ENCODE data around the gene ROBO4.

Gene ROBO4

GRCh38 chr11:124897674-124898262, at the start of gene ROBO4:
ROBO4 (minus strand) TSS chr11:124897865; CDS start chr11:124897795, 70 bp downstream.
- no peak for DNase-seq (ENCODE audit: low spot score)

DNA sequence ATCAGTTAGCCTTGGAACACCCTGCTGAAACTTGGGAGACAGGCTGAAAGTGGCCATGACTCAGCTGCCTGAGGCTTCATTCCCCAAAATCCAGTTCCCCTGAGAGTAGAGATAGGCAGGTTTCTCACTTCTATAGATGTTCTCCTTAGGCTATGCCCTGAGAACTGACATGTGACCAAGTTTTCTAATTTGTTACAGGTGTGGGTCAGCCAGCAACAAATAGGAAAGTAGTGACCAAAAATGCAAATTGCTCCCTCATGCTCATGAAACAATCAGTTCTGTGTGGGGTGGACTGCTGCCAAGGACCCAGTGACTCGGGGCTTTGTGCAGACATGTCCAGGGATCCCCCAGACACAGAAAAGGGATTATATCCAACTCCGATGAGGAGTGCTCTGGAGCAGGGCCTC, 49.1 kb upstream of the ROBO4 start:
- DNase-seq (ENCODE audit: low spot score): no peak

DNA sequence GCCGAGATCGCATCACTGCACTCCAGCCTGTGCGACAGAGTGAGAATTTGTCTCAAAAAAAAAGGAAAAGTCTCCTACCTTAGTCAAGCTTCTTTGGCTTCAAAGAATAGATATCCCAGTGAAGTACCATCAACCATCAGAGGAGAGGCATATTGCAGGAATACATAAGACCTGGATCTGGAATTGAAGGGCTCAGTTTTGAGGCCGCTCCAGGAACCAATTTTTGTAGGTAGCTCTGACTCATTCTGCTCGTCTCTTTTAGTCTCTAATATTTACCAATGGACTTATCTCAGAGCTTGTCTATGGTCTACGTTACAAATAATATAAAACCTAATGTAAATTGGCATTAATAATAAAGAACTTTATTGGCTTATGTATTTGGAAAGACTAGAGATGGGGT, 48.2 kb upstream of the ROBO4 start:
- no peak for DNase-seq (ENCODE audit: low spot score)

DNA sequence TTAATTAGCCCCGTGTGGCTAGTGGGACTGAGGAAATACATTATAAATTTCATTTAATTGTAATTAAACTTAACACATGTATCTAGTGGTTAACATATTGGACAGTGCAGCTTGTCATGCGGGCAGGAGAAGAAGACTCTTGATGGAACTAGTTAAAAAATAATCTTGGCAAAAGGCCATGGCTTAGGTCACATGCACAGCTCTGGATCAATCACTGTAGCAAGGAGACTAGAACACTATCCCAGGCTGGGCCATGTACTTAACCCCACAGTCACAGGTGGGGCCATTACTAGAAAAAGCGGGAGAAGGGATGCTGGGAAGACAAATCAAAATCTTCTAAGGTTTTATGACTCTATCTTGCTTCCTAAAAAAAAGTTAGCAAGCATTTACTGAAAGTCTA, 46.9 kb upstream of the ROBO4 start:
- no peak for DNase-seq (ENCODE audit: low spot score)

GRCh38 chr11:124943741-124944140, 46.1 kb upstream of the ROBO4 start:
- DNase-seq (ENCODE audit: low spot score): no peak

DNA sequence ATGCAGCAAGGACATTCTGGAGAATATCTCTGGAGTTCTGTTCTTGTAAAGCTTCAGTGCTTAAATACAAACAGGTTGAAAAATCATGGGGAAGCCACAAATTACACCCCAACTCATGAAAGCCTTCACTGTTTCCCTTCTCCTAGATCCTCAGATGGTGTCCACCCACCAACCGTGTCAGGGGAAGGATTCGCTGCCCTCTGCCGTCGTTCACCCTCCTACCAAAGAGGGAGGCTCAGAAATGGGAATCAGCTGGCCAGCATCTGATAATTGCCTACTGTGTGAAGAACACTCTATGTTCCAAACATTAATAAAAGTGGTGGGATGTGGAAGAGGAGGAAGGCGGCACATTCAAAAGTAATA, 45.6 kb upstream of the ROBO4 start:
- no peak for DNase-seq (ENCODE audit: low spot score)

DNA sequence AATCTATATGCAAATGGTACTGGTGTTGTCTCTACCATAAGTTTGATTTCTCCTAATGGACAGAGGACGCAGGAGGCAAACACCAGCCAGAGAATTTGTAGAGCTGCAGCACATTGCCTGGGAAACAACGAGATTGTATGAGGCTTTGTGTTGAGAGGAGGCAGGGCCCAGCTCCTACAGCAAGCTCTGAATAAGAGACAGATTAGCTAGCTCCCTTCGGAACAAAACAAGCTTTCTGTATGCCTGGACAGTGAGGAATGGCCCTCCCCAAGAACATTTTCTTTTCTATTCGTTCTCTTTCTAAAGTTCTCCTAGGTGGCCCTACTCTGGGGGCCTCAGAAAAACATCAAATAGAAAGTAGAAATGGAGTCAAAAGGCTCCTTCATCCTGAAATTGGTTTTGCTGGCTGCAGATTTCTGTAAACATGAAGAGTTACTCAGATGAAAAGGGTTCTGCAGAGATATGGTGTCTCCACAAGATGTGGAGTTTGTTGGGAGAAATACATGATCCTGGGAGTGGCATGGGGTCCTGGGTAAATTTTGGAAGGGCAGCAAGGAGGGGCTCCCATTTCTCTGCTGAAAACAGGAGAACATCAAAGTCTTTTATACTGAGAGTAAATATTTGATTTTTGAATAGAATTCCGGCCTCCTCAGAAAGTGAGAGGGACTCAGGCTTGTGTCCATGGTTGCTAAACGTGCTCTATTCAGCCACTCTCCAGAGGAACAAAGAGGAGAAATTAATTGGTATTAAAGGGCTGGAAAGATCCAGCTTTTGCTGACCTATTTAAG, 45.0 kb upstream of the ROBO4 start:
- DNase-seq (ENCODE audit: low spot score): no peak

DNA sequence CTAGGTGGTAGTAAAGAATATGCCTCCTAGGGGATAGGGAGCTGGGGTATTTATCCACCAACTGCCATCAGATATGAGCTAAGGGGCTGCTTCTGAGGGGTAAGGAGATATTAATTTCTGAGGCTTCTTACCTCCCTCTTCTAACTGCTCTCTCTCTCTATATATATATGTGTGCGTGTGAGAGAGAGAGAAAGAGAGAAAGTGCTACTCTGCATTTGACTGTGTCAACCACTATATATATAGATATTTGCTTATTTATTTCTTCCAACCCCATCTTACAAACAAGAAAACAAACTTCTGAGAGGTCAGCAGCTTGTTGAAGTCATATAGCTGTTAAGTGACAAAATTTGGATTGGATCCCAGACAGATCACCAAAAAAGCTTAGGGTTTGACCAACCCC, 44.0 kb upstream of the ROBO4 start:
- DNase-seq (ENCODE audit: low spot score): no peak

DNA sequence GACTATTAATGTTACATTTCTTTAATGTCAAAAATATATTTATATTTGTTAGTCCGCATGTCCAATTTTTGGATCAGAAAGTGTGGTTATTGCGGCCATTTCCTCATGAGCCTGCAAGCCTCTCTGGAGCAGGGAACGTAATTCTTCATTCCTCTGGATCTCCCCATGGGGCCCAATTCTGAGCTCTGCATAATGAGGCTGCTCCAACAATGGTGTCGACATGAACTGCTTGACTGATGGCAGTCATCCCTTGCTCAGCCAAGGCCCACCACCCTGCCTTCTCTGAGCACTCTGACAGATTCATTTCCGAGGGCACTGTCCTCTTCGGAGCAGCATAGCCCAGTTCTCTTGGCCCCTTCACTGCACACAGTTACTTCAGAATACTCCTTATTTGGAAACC, 41.3 kb upstream of the ROBO4 start:
- DNase-seq (ENCODE audit: low spot score): no peak

GRCh38 chr11:124938206-124938765, 40.6 kb upstream of the ROBO4 start:
- DNase-seq (ENCODE audit: low spot score): peak; percentile 36

GRCh38 chr11:124937336-124937935, 39.8 kb upstream of the ROBO4 start:
- no peak for DNase-seq (ENCODE audit: low spot score)

DNA sequence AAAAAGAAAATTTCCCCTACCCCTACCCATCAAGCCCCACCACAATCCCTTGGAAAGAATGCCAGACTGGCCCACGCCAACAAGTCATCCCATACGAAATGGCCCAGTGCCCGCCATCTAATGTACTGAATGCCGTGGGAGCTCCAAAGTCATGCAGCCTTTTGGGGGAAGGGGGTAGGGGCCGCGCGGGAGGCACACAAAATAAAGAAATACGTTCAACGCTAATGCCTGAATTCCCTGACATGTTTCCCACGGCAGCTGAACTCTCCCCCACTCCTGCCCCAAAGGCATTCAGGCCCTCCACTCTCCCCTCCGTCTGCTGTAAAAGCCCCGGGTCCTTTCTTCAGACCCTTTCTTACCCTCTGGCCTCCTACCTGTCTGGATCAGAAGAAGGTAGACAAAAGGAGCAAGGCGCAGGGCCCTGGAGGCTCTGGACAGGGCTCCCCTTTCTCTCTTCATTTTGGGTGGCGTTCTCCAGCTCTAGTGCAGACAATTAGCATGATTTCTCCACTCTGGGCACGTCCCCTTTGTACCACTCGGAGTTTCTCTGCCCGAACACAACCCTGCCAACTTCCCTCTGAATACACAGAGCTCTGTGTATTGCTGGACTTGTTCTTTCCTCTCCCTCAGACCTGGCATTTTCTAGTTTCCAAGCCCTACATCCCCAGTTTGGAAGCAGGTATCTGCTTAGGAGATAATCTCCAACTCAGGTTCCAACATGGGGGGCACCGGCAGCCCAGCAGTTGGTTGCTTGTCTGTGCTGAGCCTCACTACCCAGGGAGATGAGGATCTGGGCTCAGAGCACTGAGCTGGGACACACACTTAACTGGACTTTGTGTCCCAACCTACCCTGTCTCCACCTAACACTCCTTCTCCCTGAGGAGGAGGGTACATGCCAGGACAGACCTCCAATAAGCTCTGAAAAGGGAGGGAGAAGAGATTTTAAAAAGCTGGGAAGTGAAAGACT, 38.2 kb upstream of the ROBO4 start, which contains the start of gene HEPACAM:
Gene HEPACAM (minus strand): TSS at position 500 of the 967 bp plus-strand sequence. CDS start 41 bp downstream, at position 459.
- DNase-seq (ENCODE audit: low spot score): no peak

DNA sequence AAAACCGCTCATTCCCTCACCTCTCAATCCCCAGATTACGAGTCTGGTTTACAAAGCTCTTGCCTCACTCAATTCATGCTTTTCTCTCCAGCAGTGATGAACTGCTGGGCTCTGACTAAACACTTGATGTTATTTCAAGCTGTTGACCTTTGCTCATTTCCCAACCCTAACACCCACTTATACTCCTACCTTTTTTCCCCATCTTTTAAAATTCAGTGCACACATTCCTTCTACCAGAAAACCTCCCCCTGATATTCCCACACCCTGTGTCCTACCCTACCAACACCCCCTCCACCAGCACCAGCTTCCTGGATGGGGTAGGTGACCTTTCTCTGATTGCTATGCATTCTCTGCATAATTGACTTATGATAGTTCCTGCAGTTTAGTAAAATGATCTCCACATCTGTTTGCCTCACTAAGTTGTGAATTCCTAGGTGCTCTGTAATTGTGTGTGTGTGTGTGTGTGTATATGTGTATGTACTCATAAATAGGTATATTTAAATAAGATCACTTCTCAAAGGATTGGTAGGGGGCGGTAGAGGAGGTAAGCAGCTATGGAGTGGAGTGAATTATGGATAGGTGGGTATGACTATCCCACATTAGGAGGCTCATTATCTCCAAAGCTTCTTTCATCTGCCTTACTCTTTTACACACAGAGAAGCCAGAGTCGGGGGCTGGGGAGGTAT, 37.3 kb upstream of the ROBO4 start:
- peak; percentile 68 for DNase-seq (ENCODE audit: low spot score)

DNA sequence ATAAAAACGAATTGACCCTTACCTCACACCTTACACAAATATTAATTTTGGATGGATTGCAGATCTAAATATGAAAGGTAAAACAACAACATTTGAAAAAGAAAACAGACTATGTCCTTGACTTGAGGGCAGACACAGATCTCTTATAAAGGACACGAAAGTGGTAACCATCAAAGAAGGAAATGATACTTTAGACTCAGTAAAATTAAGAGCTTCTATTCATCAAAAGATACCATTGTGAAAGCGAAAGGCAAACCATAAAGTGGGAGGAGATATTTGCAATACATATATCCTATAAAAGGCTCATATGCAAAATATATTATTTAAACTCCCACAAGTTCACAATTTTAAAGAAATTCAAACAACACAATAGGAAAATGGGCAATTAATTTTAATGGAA, 33.1 kb upstream of the ROBO4 start:
- DNase-seq (ENCODE audit: low spot score): no peak

DNA sequence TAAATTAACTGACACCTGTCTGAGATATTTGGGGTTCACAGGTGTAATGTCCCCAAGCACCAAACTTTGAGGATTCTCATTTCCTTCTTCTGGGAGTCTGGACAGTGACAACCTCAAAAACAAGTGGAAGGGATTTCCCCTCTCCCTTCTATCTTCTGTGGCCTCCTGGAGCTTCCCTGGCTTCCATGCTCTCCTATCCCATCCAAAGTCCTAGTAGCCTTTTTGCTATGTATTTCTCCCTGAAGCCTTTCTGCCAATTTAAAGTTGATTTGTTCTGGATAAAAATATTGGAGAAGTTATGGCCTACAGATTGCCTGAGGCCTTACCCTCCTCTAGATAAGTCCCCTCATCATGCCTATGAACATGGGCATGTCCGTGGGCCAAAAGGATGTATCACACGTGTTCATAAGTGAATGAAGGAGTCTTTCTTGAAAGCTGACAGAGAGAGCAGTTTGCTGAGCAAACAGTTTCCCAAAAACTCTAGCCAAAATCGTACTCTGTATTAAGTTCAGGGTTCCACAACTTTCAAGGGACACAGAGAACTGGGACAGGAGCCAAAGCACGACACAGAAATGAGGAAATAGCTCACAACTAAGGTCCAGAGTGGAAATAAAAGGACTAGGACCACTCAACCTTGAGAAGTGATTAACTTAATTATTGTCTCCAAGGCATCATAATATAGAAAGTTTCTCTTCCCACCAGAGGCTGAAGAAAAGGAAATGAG, 31.4 kb upstream of the ROBO4 start:
- no peak for DNase-seq (ENCODE audit: low spot score)

GRCh38 chr11:124923296-124923695, 25.6 kb upstream of the ROBO4 start:
- DNase-seq (ENCODE audit: low spot score): no peak

DNA sequence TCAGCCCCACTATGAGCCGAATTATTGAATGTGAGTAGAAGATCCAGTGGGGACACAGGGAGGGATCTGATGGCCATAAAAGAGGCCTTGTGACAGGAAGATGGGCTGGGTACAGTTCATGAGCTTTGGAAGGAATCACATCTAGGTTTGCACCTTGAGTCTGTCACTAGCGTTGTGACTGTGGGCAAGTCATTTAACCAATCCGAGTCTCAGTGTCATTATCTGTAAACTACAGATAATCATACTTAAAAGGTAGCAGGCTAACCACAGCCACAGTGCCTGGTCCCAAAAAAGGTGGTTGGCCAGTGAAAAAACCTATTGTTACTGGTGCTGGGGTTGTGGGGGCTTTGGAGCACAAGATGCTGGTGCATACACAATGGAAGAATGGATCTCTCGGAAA, 25.2 kb upstream of the ROBO4 start:
- no peak for DNase-seq (ENCODE audit: low spot score)

- peak; percentile 76 for DNase-seq (ENCODE audit: low spot score)
Measured at GRCh38 chr11:124920870-124921609, 23.4 kb upstream of the ROBO4 start.

- no peak for DNase-seq (ENCODE audit: low spot score)
Measured at GRCh38 chr11:124920356-124920755, 22.7 kb upstream of the ROBO4 start.

GRCh38 chr11:124919898-124920297, 22.2 kb upstream of the ROBO4 start:
- DNase-seq (ENCODE audit: low spot score): no peak

Data from AG20443 (cell line).